GM19467 (cell line): ENCODE measurements around the gene ZNF662.
A peak's percentile ranks its signal among the peaks of the same experiment; 100 is the strongest.
"Not testable (repeated sequence)": the region's sequence is repeated elsewhere in the genome, so short reads cannot be mapped to it uniquely, and the experiment has no call there.

Experiments
- ATAC-seq: cut with Tn5 transposase; IDR thresholded peaks from one replicate; pipeline ENCODE4 v1.9.1; 2021; ENCODE audit warnings: mild to moderate bottlenecking, moderate library complexity; ENCODE audit not compliant: unreplicated experiment

Gene ZNF662

GRCh38 chr3:42906070-42906847 lies at the start of gene ZNF662:
ZNF662 (plus strand) TSS chr3:42906142; CDS start chr3:42908115, 1,973 bp downstream.
- ATAC-seq = no peak

GRCh38 chr3:42856544-42856943 lies 49.4 kb upstream of the ZNF662 start:
- no peak for ATAC-seq

GRCh38 chr3:42864321-42864950 lies 41.5 kb upstream of the ZNF662 start:
- no peak for ATAC-seq

GRCh38 chr3:42865256-42865655 lies 40.7 kb upstream of the ZNF662 start:
- no peak for ATAC-seq

GRCh38 chr3:42867138-42867537 lies 38.8 kb upstream of the ZNF662 start:
- no peak for ATAC-seq

GRCh38 chr3:42868841-42869240 lies 37.1 kb upstream of the ZNF662 start:
- no peak for ATAC-seq

- no peak for ATAC-seq
Observed at GRCh38 chr3:42871592-42872196, 34.2 kb upstream of the ZNF662 start.

GRCh38 chr3:42872718-42873117 lies 33.2 kb upstream of the ZNF662 start:
- no peak for ATAC-seq

GRCh38 chr3:42873221-42873982 lies 32.5 kb upstream of the ZNF662 start:
- no peak for ATAC-seq

- ATAC-seq = no peak
Observed at GRCh38 chr3:42874749-42875148, 31.2 kb upstream of the ZNF662 start.

GRCh38 chr3:42875325-42876151 lies 30.4 kb upstream of the ZNF662 start, which contains the start of gene CYP8B1:
CYP8B1 (minus strand) TSS chr3:42875879; CDS start chr3:42875816, 63 bp downstream.
- no peak for ATAC-seq

GRCh38 chr3:42876401-42876800 lies 29.5 kb upstream of the ZNF662 start:
- no peak for ATAC-seq

- no peak for ATAC-seq
Observed at GRCh38 chr3:42876940-42877720, 28.8 kb upstream of the ZNF662 start.

GRCh38 chr3:42877881-42878280 lies 28.1 kb upstream of the ZNF662 start:
- ATAC-seq = no peak

GRCh38 chr3:42880183-42880582 lies 25.8 kb upstream of the ZNF662 start:
- no peak for ATAC-seq

- ATAC-seq = peak; percentile 97
Observed at GRCh38 chr3:42880601-42881451, 25.1 kb upstream of the ZNF662 start.

- ATAC-seq = not testable (repeated sequence)
Observed at GRCh38 chr3:42883251-42883930, 22.6 kb upstream of the ZNF662 start.

GRCh38 chr3:42884324-42884723 lies 21.6 kb upstream of the ZNF662 start:
- ATAC-seq = no peak
